ENCODE results near the gene SPX.

SPX gene

DNA sequence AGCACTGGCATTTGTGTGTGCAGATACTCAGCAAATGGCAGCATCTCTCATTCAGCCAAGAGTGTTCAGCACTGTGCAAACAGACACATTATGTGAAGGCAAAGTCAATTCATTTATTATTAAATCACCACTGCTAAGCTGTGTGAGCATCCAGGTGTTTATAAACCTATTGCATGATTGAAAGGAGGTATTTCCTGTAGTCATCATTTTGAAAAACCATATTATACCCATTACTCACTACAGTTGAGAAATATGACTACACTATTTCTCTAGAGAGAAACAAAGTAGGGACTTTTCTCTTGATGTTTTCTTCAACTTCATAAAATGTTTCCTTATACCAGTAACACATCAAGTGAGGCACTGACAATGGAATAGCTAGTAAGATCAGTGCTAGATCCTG, 13.7 kb downstream of the SPX start:
- no peak for DNase-seq

DNA sequence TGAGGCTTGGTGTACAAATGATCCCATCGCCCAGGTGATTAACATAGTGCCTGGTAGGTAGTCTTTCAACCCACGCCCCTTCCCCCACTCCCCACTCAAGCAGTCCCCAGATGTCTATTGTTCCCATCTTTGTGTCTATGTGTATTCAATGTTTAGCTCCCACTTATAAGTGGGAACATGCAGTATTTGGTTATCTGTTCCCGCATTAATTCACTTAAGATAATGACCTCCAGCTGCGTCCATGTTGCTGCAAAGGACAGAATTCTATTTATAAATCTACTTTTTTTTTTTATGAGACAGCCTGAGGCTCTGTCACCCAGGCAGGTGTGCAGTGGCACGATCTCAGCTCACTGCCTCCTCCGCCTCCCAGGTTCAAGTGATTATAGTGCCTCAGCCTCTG, 15.7 kb downstream of the SPX start:
- DNase-seq = no peak

DNA sequence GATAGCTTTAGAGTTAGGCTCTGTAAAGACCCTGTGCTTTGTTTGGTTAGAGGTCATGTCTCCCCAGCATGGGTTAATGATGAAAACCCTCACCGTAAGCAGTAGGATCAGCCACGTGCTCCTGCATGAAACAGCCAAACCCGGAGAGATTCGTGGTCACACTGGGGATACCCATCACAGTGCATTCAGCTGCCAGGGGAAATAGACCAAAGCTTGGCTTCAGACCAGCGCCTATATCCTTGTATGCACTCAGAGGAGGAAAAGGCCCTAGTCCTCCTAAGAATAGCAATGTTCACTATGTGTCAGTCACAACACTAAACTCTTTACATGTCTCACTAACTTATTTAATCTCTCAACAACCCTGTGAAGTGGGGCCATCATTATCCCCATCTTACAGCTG, 16.3 kb downstream of the SPX start:
- peak; percentile 13 for DNase-seq

DNA sequence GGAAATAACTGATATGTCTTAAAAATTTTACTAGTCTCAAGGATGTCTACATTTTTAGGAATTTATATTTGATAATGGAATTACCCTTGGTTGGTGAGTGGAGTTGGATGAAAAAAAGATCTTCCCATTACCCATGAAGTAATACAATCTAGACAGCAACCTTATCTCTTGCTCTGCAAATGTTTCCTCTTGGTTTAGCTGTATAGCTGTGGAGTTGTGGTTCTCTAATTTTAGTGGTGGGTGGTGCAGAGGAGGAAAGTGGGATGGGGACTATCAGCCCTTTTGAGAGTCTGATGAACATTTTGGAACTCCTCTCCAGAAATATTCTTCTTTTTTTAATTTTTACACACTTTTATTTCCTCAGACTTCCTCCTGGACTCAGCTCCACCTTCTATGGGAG, 17.1 kb downstream of the SPX start:
- peak; percentile 41 for DNase-seq

DNA sequence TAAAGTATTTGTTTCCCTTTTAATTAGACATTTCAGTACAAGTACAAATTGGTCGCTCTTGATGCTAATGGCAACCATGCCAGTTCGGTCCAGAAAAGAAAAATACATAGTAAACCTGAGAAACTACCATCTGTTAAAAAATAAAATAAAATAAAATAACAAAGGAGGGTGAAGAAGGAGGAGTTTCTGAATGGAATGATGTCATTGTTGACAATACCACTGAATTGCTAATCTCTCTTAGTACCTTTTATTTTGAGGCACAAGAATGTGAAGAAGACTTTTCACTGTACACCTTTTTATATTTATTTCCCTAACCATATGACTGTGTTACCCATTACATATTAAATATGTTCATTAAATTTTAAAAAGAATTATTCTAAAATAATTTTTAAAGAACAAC, 19.5 kb downstream of the SPX start:
- DNase-seq = no peak

DNA sequence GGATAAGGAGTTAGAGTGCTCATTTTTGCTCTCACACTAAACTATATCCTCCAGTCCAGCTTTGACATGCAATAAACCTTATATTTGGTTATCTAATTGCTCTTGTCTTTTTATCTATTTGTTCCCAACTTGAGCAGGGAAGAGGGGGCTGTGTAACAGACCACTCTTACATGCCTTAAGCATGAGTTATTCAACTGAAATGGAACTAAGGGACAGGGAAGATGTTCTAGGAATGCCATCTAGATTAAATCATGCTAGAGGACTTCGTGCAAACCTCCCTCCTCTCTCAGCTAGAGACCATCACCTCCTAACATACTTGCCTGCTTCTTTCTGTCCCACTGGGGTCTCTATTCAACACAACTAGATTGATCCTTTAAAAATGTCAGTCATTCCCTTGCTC, 20.6 kb downstream of the SPX start:
- DNase-seq = no peak

DNA sequence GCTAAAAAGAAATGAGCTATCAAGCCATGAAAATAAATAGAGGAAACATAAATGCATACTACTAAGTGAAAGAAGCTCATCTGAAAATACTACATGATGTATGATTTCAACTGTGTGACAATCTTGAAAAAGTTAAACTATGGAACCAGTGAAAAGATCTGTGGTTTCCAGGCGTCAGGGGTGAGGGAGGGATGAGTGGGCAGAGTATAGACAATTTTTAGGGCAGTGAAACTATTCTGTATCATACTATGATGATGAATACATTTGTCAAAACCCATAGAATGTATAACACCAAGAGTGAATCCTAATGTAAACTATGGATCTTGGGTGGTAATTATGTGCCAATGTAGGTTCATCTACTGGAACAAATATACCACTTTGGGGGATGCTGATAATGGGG, 21.3 kb downstream of the SPX start:
- DNase-seq = no peak

DNA sequence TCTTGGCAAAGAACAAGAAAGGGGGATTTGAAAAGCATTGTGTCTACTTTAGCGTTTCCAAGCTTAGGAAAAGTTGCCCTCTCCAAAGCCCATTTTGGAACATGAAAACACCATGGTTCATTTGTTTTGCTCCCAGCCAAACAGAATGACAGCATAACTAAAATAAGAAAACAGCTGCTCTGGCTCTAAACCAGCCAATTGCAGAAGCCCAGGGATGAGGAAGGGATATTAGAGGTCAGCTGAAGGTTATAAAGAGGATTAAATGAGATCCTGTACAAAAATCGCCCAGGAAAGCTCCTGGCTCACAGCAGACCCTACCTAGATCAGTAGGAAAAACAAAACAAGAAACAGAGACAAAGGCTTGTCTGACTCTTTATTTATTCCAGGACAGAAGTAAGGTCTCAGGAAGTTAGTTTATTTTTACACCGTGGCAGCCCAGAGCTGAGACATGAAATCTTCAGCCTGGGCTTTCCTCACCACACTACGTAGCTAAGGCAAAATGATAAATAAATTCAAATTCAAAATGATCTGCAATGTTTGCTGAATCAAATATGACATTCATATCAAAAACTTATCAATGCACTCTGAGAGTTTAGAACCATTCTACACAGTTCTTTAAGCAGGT, 25.9 kb downstream of the SPX start:
- DNase-seq = no peak

DNA sequence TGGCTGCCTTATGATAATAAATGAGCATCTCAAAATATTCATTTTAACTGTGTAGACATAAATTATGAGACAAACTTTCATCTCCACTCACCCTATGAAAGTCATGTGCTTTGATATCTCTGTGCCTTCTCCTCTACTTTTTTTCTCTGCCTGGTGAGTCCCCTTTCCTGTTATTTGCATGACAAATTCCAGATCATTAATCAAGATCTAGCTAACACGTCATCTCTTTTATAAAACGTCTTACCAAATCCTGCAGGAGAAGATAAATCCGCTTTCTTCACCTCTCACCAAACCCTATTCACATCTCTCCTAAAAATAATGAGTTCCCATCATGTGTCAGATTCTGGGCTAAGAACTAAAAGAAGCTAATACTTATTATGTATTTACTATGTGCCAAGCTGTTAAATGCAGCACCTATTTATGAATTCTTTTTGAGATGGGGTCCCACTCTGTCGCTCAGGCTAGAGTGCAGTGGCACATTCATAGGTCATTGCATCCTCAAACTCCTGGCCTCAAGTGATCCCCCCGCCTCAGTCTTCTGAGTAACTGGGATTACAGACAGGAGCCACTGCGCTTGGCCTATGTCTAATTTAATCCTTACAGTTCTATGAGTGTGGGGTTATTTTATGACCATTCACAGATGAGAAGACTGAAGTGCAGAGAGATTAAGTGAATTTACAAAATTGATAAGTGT, 26.7 kb downstream of the SPX start:
- no peak for DNase-seq

DNA sequence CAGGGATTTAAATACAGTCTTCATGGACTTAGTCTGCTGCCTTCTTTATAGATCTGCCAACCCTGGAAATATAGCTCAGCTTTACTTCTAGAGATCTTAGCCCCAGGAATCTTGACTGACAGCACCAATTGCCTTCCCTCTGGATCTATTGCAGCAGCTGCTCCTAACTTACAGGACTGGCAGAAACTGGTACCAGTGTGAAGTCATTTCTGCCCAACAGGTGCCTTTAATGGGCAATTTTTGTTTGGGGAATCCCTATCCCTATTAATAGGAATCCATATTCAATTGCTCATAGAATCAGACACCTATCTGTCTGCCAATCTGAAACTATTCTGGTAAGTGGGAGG, 27.2 kb downstream of the SPX start:
- DNase-seq = no peak

DNA sequence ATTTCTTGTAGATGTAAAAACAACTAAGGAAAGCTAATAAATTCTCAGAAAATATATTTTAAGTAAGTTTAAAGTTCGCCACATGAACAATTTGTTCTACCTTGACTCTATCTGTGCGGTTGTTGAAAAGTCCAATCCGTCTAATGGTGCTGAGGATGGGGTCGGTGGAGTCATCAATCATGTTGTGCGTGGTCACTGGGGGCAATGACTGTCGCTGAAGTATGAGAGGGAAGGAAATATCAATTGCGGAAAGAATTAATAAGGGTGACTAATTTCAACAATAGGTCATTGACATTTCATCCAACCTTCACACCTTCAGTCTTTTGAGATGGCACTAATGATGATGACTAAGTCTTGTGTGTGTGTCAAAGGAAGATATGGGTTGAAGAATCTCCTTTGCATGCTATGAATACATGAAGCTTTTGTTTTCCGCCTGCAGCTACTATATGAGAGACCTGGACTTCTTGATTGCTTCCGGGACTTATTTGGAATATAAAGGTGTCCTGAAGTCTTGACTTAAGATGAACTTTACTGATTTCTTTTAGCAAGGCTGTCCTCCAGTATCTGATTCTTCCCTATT, 32.1 kb downstream of the SPX start:
- DNase-seq = no peak

DNA sequence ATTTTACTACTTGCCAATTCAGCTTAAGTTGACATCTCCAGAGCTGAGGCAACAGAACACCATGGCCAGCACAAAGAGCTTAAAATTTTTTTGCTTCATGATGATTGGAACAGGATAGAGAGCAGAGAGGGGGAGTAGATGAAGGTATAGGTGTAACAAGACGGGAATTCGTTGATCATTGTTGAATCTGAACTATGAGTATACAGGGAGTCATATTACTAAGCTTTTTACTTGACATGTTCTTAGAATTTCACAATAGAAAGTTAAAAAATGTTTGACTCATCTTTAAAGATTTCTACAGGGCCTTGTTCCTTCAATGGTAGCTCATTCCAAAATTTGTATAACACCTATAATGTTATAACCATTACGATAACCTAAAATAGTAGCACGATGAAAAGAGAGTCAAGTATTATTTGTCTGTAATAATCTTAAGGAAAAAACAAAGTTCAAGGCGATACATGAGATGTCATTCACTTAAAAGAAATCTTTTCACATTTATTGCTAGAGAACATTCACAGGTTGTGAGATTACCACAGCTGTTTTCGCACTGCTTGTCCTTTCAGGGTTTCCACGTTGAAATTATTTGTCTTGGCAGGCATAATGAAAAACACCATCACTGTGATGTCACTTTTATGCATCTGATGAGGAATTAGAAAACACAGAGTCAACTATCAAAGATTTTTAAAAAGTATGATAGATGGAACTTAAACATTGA, 33.9 kb downstream of the SPX start:
- no peak for DNase-seq

DNA sequence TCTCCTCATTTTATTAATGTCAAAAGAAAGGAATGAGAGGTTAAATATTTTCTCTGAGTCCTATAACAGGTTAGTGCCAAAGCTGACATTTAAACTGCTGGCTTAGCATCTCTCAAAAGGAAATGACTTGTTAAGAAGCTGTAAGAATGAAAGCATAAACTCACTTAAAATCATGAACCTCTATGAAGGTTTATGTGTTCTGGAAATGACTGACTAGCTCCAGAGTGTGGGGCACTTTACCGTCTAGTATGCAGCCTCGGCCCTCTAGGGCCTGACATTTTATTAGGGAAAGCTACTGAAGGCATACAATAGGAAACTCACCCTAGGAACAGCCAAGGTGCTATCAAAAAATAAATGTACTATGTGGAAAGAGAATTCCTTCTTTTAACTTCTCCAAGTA, 35.1 kb downstream of the SPX start:
- no peak for DNase-seq

DNA sequence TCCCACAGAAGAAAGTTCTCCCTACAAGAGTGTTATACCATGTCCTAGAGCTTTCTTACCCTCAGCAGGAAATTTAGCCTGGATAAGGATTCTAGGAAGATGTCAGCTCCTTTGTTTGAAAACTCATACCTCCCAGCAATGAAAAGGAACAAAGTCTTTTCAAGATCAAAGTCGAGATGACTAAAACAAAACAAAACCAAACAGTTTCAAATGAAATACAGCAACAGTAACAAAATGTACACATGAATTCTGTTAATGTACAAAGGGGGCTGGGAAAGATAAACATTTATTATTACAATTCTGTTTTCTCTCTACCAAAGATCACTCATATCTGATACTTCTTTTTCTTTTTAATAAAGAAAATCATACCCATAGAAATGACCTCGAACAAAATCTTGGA, 36.8 kb downstream of the SPX start:
- no peak for DNase-seq

DNA sequence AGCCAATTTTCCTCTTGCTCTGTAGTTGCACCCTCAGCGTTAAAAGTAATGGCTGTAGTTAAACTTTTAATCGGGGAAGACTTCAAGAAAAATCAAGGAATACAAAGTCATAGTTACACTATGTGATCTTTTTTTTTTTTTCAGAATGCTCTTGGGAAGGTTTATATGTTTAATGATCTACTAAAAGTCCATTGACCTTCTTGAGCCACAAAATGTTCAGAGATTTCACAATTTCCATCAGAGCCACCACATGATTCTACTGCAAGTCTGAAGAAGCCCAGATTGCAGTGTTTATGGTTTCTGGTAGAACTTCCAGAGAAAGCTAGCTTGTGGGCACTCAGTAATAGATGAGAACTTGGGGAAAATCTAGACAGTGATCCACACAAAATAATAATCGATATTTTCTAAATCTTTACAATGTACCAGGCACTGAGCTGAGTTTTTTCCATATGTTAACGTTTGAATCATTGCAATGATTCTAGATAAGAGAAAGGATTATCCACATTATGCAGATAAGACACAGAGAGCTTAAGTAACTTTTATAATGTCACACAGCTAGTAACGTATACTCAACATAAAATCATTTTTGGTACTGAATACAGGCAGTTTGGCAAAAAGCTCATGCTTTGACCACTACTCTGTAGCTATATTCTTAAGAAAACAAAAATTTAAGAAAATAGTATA, 40.3 kb downstream of the SPX start:
- no peak for DNase-seq

DNA sequence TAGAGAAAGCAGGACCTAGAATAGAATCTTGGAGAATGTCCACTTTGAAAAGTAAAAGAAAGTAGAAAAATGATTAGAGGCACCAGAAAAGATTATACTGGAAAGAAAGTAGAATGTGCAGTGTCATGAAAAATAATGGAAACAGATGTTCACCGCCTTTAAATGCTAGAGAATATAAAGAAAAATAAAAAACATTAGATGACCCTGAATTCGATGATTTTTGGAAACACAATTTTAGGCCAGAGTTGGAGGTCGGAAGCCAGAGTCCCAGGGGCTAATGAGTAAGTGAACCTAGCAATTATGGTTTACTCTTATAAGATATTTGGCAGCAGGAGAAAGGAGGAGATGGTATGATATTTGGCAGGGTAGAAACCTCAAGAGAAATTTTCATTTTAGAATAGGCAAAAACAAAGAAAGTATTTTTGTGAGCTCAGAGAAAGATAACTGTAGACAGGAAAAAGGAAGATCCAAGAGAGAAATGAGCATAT, 40.9 kb downstream of the SPX start:
- no peak for DNase-seq

DNA sequence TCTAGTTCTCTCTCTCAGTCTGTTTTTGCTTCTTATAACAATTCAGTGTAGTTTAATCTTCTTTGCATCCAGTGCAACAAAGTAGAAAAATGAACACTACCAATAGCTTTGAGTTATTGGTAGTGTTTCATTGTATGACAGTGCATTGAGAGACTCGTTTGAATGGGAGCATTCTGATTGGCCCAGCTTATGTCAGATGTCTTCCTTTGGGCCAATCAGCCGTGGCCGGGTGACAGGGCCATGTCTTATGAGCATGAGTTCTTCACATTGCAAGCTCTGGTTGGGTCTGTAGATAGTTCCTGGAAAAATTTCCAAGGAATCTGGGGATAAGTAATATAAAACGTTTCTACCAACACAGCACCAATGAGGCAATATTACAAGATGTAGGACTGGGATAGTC, 42.0 kb downstream of the SPX start:
- no peak for DNase-seq

DNA sequence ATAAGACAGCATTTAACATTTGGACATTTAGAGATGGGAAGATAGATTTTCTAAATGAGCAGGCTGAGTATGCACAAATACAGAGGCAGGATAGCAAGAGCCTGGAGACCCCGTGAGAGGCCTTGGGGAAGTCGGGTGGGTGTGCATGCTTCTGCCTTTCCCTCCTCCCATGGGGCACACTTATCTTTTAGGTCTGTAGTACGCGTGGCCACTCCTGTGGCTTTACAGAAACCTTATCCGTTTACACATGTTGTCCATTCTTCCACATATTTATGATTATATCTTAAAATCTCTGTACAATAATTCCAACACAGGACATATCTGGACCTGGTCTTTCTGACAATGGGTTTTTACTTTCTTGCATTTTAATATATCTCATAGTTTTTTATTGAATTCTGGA, 45.0 kb downstream of the SPX start:
- DNase-seq = peak; percentile 60

DNA sequence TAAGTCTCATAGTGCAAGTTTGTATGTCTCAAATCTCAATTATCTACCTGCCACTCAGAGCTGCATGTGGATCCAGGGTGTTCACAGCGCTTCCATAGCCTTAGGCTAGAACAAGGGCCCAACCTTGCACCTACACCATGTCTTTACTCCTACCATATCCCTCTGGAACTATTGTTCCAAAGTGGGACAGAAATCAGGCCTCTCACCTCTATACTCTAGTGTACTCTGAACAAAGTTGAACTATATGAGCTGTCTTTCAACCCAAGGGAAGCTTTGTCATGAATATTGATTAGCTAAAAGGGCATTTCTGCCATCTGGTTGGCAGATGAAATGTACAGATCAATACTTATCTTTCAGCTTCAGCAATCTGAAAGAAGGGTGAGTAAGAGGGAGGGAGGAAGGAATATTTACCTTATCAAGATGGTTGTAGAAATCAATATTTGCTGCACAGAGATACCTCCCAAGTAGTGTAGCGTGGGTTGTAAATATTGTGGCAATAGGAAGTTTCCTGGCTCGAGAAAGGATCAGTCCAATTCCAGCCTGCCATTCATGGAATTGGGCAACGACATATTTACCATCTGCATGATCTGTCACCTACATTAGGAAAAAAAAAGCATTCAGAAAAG, 47.8 kb downstream of the SPX start:
- no peak for DNase-seq

DNA sequence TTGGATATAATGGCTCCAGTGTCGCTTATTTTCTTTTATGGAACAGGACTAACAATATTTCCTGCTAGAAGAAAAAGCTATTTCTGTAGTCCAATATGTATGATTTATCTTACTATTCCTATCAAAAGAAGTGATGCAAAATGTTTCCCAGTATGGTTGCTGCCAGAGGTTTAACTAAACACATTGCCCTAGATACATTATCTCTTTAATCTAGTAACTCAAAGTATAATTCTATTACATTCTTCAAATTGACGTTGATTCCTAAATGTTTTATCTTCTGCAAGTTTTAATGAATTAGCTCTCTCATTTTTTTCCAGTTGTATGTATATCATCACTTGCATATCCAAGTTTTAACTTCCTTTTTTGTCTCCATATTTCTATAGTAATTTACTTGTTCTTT, 50.3 kb downstream of the SPX start:
- DNase-seq = no peak

DNA sequence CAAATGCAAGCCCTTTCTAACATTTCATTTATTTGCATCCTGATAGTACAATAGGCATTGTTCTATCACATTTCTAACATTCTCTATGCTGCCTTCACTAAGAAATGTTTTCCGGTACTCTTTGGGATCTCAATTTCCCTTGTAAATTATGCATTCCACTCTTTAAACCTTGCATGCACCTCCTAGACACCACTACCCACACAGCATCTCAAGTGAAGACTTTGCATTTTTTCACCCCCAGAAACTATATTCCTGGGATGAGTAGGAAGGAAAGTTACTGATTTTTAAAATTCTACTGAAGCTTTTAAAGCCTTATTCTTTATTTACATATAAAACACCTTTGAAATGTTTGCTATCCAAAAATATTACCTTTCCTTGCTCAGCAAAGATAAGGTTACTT, 51.4 kb downstream of the SPX start:
- no peak for DNase-seq

DNA sequence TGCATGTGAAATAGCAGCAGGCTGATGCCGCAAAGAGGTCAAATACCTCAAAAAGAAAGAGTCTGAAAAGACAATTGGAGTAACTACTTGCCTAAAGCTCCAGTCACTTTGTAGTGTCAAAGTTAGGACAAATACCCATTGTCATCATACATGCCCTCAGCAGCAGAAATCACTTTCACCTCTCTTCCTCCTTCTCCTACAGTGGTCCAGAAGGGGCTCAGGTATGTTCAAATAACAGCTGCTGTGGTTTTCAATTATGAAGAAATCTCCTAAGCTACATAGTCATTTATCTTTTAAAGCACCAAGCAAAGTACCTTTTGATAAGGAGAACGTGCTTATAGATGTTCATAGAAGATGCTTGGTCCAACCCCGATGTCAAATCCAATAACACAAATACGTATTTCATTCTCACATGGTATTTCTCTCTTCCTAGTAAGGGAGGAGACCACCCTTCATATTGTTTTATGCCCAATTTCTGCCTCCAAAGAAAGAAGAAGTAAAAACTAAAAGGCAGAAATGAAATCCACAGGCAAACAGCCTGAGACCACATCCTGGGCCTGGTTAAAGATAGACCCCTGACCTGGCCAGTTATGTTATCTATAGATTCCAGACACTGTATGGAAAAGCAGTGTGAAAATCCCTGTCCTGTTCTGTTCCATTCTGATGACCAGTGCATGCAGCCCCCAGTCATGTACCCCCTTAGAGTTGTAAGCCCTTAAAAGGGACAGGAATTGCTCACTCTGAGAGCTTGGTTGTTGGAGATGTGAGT, 54.8 kb downstream of the SPX start:
- peak; percentile 35 for DNase-seq
